Activated T-cell treated with anti-CD3 and anti-CD28 coated beads for 48 hours (primary cell): ENCODE measurements around the gene PLP2.
"Not testable (repeated sequence)": the region's sequence is repeated elsewhere in the genome, so short reads cannot be mapped to it uniquely, and the experiment has no call there.

Source experiments
- DNase-seq: peaks from one replicate; pipeline ENCODE4 v3.0.0-alpha.2; 2020; ENCODE audit warnings: low read depth

PLP2 gene

DNA sequence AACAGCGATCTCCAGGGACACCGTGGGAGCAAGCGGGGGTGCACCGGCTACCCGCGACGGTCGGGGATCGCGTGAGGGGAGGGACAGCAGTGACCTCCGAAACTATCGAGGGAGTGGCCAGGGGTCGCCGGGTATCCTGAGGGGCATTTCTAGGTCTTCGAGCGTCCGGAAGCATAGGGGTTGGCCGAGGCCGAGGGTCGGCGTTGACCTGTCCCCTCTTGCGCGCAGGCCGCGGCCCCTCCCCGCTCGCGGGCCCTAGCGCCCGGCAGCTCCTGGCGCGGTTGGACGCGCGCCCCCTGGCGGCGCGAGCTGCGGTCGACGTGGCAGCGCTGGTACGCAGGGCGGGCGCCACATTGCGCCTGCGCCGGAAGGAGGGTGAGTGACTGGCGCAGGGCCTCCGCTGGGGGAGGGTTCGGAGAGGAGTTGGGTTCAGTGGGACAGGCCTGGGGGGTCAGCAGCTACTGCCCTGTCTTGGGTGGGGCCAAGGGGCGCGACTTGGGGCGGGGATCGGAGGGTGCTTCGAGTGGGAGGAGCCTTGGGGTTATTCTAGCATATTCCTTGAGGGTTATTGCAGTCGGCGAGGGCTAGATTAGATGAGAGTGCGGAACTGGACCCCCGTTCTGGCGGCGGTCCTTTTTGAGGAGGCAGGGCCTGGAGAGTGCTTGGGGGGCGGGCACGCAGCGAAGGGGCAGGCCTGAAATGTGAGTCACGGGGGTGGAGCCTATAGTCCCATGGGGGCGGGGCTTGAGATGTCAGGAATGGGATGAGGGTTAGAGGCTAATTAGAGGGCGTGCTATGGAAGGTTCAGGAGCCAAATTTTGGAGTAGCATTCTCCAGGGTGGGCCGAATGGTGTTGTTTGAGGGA, 7.9 kb upstream of the PLP2 start:
- DNase-seq, result peak; percentile 80

DNA sequence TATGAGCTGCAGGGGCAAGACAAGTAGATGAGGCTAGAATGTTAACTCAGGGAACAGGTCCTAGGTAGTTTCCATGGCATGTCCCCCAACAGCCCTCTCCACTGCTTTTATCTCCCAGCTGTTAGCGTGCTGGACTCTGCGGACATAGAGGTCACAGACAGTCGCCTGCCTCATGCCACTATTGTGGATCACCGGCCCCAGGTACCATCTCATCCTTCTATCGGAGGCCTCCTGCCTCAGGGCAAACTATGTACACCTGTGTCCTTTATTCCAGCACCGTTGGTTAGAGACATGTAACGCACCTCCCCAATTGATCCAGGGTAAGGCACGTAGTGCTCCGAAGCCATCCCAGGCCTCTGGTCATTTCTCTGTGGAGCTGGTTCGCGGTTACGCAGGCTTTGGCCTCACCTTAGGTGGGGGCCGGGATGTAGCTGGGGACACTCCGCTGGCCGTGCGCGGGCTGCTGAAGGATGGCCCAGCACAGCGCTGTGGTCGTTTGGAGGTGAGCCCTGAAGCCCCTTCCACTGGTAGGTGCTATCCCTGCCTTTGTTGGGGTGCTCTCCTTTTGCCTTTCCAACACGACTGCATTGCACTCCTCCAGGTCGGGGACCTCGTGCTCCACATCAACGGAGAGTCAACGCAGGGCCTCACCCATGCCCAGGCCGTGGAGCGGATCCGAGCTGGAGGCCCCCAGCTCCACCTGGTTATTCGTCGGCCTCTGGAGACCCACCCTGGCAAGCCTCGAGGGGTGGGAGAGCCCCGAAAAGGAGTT, 6.9 kb upstream of the PLP2 start:
- no peak for DNase-seq

DNA sequence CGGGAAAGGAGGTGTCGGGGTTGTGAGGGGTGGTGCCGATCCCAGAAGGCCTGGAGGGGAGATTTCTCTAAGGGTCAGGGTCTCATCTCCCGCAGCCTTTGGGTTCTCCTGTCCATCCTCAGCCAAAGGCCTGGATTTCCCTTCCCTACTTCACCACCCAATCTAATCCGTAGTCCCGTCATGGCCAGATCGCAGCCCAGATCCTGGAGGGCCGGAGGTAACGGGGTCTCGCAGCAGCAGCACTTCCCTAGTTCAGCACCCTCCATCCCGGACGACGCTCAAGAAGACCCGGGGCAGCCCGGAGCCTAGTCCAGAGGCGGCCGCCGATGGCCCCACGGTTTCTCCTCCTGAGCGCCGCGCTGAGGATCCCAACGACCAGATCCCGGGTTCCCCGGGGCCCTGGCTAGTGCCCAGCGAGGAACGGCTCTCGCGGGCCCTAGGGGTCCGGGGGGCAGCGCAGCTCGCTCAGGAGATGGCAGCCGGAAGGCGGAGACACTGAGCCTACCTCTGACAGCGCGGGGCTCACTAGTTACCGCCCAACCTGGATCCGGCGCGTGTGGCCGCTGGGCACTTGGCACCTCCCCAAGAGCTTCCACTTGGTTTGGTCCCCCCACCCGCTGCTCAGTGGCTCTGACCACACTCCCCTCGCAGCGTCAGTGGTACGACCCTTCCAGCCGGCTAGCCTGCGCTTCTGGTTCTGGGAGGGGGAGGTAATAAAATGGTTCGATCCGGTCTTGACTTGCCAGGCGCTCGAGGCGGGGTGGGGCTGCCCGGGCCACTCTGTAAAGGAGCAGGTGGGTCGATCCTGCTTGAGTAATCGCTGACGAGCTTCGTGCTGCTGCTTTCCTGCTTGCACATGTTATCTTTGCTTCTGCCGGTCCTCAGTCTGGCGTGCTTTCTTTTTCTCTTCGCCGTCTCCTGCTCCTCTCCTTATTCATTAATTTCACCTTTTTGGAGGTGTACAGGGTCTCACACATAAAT, 5.5 kb upstream of the PLP2 start:
- DNase-seq, result peak; percentile 67

DNA sequence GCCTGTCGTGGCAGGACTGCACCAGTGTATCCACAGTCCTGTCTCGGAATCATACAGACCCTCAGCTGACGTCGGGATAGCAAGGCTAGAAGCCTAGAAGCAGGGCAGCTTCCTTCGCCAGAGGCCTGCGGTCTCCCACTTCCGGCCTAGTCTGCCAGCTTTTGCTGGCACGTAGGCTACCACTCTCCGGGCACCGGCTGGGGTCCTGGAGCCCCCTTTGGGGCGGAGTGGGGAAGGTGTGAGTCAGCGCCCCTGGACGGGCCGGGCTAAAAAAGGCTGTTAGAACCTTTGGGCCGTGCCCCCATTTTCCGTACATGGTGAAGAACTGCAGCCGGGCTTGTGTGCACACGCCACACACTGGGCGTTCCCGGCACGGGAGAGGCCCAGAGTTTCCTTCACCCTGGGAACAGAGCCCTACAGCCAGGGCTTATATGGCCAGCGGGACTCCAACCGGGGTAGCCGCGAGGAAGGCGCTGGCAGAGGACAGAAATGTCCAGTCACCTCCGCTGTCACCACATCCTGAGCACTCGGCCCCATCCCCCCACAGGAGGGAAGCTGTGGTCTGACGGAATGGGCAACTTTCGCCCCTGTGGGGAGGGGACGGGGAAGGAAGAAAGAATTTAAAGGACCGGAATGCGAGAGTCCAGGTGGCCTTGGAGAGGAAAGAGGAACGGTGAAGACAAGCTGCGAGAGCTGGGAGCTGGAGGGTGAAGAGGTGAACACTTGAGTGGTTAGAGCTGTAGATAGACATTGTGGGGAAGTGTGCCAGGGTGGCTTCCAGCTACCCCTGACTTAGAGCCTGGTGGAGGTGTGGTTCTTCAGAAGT, 4.6 kb upstream of the PLP2 start:
- peak; percentile 61 for DNase-seq

DNA sequence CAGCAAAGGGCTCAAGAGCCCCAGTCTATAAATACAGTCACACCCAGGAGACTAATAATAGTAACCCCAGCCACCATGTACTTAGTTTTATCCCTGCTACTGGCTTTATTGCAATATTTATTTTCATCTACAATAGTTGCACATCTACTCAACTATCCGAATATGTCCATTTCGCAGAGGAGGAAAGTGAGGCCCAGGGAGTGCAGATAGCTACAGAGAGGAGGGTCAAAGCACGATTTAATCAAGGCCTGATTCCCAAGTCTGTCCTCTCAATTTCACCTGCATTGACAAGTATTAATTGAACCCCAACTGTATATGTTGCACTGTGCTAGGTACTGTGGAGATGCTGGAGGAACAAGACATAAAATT, 4.0 kb upstream of the PLP2 start:
- no peak for DNase-seq

DNA sequence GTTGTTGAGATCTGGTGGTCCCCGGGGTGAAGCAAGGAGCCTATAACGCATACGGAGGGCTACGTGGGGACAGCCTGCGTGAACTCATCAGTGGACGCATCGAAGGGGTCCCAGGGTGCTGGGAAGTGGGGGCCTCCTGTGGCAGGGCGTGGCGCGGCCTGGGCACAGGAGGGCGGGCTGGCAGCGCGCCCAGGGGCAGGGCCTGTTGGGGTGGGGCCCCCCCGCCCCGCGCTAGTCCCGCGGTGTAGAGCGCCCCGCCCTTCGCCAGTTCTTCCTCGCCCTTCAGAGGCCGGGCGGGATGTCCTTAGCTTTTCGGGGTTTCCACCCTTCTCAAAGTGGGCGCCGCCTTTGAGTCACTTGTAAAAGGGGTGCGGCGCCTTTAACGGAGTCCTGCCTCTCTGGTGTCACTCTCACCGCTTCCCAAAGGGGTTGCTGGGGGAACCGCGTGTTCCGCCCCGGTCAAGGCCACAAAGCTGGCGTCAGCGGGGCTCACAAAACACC, 632 bp downstream of the PLP2 start:
- DNase-seq, result peak; percentile 71

DNA sequence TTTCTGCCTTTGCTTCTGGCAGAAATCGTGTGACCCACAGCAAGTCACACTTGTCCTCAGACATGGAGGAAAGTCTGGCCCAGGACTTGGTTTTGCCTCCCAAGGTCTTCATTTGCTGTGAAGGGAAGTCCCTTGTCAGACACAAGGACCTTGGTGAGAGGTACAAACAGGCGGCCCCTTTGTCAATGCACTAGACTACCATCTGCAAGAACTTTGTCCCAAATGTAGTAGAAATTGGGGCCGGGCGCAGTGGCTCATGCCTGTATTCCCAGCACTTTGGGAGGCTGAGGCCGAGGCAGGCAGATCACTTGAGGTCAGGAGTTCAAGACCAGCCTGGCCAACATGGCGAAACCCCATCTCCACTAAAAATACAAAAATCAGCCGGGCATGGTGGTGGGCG, 1.8 kb downstream of the PLP2 start:
- DNase-seq, result not testable (repeated sequence)

DNA sequence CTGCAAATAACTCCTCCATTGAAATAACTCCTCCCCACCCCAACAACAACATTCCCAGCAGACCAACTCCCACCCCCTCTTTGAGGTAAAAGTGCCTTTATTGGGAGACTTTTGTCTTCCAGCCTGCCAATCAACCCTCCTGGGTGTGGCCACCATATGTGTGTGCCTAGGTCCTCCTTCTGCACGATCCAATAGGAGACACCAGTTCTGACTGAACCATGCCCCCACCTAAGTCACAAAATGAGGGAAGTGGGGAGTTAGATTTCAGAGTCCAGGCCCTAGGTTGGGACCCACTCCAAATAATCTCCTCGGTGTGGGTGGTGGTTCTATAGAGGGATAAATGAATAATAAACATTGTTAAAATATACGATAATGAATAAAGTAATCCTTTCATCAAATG, 3.0 kb downstream of the PLP2 start:
- no peak for DNase-seq

DNA sequence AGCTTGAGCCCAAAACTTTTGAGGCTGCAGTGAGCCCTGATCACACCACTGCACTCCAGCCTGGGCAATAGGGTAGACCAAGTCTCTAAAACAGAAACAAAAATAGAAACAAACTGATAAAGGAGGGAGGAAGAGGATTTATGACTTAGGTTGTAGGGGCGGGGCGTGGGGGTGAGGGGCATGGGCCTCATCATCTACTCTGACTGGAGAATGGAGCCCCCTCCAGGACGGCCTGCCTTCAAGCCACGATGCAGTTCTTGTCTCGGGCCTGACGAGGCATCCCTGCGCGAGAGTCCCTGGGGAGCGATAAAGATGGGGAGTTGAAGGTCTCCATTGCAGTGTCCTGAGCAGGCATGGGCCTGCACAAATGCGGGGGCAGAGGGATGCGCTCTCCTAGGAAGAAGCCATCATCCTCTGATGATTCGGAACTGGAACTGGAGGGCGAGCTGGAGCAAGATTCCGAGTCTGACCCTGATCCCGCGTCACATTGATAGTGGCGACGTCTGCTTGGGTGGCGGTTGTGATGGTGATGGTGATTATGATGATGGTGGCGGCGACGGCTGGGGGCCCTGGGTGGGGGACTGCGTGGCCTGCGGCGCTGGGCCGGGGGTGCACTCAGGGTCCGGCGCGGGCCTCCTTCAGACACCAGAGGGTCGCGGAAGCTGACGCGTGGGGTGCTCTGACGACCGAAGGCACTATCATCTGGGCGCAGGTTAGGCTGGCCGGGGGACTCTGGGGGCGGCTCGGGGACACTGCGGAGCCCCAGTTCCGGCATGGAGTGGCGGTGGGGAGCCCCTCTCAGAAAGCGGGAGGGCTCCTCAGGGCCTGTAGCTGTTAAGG, 4.0 kb downstream of the PLP2 start:
- DNase-seq, result no peak

DNA sequence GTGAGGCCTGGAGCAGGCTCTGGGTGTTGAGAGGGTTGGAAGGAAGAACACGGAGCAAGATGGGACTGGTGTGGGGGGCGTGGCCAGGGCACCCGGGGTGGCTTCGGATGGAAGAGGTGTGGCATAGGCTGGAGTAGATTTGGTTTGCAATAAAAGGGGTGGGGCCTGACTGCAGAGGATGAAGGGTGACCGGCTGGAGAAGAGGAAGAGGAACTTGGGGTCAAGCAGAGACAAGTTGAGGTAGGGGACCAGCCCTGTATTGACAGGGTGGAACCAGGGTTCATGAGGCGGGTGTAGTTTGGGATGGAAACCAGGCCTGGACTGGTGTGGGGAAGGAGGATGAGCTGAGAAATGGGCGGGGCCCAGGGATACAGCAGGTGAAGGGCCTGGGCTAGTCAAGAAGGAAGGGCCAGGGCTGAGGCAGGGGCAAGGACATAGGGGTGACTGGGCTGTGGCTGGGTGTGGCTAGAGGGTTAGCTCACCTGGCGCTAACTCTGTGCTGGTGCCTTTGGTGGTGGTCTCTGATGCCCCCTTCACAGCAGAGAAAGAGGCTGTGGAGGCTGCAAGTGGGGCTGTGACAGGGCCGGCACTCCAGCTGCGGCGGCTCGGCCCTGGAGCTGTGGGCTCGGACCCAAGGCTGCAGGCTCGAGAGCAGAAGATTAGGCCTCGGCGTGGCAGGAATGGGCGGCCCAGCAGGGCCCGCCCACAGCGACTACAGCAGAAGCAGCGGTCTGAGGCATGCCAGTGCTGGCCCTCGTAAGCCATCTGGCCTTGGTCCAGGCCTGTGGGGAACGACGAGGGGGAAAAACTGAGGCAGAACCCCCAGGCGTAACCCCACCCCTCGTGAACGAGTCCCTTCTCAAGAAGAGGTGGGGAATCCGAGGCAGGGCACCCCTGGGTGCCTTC, 5.0 kb downstream of the PLP2 start:
- no peak for DNase-seq

DNA sequence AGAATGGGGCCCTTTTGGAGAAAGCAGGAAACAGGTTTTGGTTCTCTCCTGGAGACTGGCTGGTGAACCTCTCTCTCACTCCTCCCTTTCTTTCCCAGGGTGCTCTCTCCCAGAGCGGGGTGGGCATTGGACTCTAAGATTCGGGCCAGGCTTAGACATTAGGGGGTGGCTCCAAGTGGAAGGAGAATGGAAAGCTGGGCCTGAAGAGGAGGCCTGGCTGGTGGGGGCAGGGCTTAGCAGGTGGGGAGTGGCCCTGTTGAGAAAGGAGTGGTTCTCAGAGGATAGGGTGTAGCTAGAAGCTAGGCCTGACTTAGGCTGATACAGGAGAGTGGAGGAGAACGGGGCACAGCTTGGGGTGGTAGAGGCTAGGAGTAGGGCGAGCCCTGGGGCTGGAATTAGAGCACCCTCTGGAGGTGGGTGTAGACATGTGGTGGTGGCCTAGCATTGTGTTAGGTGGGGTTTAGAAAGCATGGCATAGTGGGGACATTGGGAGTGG, 5.7 kb downstream of the PLP2 start:
- DNase-seq, result no peak

DNA sequence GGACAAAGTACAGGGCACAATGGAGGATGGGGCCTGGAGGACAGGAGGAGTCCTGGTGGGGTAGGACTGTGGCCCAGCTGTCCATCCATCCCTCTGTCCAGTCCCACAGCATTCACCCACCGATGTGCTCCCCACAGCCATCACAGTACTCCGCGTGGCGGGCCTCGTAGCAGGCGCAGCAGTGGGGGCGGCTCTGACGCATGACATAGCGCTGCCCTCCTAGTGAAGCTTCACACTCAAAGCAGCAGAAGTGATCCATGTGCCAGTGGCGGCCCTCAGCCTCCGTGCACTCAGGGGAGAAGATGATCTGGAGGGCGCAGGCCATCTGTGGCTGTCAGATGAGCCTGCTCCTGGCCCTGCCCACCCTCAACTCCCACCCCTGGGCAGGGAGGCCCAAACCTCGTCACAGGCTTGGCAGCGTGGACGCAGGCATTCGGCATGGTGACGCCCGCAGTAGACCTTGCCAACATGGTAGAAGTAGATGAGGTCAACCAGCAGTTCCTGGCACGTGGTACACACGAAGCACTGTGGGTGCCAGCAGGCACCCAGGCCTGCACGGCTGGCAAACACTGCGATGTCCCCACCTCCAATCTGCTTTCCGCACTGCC, 6.3 kb downstream of the PLP2 start:
- DNase-seq, result no peak

DNA sequence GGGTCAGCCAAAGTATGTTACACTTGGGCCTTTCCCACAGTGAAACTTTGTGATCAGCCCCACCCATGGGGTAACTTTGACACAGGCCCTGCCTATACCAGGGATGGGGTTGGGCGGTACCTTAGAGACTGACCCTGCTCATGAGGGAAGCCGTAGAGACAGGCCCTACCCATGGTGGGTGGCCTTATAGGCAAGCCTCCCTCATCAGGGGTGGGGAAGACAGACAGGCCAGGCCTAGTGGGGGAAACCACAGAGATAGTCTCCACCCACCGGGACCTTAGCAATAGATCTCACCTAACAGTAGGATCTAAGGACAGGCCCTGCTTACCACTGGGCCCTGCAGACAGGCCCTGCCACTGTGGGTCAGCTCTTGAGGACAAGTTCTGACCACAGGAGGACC, 6.8 kb downstream of the PLP2 start:
- DNase-seq, result no peak

DNA sequence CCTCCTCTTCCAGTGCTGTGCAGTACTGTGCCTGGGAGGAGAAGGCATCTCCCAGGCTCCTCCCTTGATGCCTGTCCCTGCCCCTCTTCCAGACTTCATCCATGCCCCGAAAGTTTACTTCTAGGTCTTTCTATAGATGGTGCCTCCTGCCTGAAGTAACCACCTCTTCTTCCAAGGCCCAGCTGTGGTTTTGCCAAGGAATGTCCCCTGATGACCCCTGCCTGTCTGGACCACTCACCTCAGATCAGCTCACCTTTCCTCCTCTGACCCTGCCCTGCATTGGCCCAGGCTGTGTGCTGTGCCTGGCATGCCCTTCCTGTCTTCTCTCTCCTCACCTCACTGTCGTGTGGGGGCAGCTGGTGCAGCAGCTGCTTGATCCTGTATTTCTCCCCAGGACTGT, 7.7 kb downstream of the PLP2 start:
- DNase-seq, result no peak

DNA sequence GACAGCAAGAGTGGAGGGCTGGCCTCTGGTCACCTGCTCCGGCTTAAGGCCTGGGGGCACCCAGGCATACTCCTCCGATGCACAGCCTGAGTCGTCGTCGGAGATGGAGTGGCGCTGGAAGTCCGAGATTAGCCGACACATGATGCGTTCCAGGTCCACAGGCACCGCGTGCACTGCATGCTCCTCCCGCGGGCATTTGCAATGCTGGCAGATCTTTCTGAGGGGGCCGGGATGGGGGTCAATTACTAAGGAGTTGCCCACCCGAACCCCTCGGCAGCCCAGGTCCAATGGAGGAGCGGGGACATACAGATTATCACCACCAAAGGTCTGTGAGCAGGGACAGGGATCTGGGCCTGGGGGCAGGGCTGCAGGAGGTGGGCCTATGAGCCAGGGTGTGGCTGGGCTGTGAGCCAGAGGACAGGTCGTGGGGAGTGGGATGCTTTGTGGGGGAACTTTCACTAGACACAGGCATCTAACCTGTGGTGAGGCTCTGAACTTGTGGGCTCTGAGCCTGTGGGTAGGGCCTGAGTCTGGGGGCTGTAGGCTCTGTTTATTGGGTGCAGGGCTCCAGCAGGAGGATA, 12.1 kb downstream of the PLP2 start:
- DNase-seq, result no peak

DNA sequence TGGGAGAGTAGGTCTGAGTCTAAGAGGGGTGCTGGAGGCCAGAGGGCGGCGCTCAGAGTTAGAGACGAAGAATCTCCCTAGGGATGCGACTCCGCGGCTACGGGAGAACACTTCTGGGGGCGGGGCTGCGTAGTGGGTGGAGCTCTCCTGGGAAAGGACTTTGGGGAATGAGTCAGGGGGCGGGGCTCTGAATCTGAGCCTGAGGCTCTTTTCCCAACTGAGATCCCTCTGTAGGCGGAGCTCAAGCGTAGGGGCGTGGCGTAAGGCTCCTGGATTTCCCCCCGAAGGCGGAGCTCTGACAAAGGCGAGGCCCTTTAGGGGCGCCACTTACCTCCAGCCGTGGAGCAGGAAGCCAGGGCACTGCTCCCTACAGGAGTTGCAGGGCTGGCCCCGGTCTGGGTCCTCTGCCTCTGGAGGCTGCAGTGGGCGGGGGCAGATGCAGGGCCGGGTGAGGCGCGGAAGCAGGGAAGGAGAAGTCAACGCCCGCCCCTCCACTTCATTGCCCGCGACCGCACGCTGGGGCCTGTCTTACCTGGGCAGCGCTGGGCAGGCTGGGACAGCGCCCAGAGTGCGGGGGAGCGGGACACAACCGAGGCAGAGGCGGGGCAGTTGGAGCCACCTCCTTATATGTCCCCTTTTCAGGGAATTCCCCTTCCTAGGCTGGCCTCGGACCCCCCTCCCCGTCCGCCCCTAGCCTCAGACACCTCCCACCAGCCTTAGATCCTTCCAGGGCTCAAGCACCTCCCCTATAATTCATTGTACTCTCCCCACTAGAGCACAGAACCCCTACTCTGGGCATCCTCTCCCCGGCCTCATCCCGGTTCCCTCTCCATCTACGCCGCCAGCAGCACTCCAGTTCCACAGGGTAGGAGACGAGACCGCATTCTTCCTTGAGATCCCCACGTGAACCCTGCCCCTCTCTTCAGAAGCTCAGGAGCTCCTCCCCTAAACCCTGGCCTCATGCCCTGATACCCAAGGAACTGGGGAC, 12.9 kb downstream of the PLP2 start:
- no peak for DNase-seq
